IPS DF 19.7 (cell line): ENCODE data around the gene GRHL1.
"Not testable (repeated sequence)": the region's sequence is repeated elsewhere in the genome, so short reads cannot be mapped to it uniquely, and the experiment has no call there.

Experiments used
- DNase-seq: peaks from one replicate; pipeline ENCODE4 v3.0.0-alpha.2; 2013; ENCODE audit warnings: low read depth, low spot score

Gene GRHL1

GRCh38 chr2:10009271-10009810 lies 57.8 kb downstream of the GRHL1 start:
- no peak for DNase-seq

- no peak for DNase-seq
Measured at GRCh38 chr2:10009811-10010781, 58.6 kb downstream of the GRHL1 start.

- not testable (repeated sequence) for DNase-seq
Measured at GRCh38 chr2:10010861-10011605, 59.5 kb downstream of the GRHL1 start.

- DNase-seq: not testable (repeated sequence)
Measured at GRCh38 chr2:10011606-10012325, 60.3 kb downstream of the GRHL1 start.

- not testable (repeated sequence) for DNase-seq
Measured at GRCh38 chr2:10012366-10012962, 61.0 kb downstream of the GRHL1 start.

GRCh38 chr2:10012963-10013461 lies 61.5 kb downstream of the GRHL1 start:
- DNase-seq: no peak

GRCh38 chr2:10013651-10014417 lies 62.3 kb downstream of the GRHL1 start:
- DNase-seq: not testable (repeated sequence)

GRCh38 chr2:10014418-10015190 lies 63.1 kb downstream of the GRHL1 start:
- DNase-seq: no peak

GRCh38 chr2:10015376-10015989 lies 64.0 kb downstream of the GRHL1 start:
- DNase-seq: not testable (repeated sequence)

- DNase-seq: no peak
Measured at GRCh38 chr2:10016001-10016801, 64.7 kb downstream of the GRHL1 start.

GRCh38 chr2:10016802-10017258 lies 65.3 kb downstream of the GRHL1 start:
- DNase-seq: no peak

- no peak for DNase-seq
Measured at GRCh38 chr2:10017313-10017941, 65.9 kb downstream of the GRHL1 start.

GRCh38 chr2:10019174-10019573 lies 67.7 kb downstream of the GRHL1 start:
- no peak for DNase-seq

- DNase-seq: no peak
Measured at GRCh38 chr2:10019602-10020400, 68.3 kb downstream of the GRHL1 start.

- no peak for DNase-seq
Measured at GRCh38 chr2:10022041-10022421, 70.5 kb downstream of the GRHL1 start.

- no peak for DNase-seq
Measured at GRCh38 chr2:10022445-10022844, 71.0 kb downstream of the GRHL1 start.
